A549 (cell line): ENCODE results near the gene FAM174C.

Source experiments
- BCL3 ChIP-seq: fragments of >200 bp; sonication (Bioruptor Twin); formaldehyde crosslinking; IDR thresholded peaks from 3 replicates; pipeline ENCODE4 v1.6.1; 2016
- CTCF ChIP-seq: fragments of >200 bp; sonication (Bioruptor Twin); formaldehyde crosslinking; IDR thresholded peaks from 3 replicates; pipeline ENCODE4 v1.5.1; 2016
- POLR2A ChIP-seq: IDR thresholded peaks from 2 replicates; pipeline ENCODE4 v1.6.1; 2012; ENCODE audit warnings: mild to moderate bottlenecking, low read length

GRCh38 chr19:1291761-1292418 is 16.6 kb downstream of the FAM174C start:
- TF ChIP-seq CTCF = no peak
- TF ChIP-seq BCL3 = no peak
- no peak for TF ChIP-seq POLR2A
